Stimulated activated naive CD8-positive, alpha-beta T cell treated with anti-CD3 and anti-CD28 coated beads, Interleukin-15, Interleukin-2, amounts not matched to agents 100 U/mL and 50 U/mL, for 24 hours (primary cell): Measurements from ENCODE around the gene WASL.
"Not testable (repeated sequence)": the region's sequence is repeated elsewhere in the genome, so short reads cannot be mapped to it uniquely, and the experiment has no call there.

ENCODE experiments used
- ATAC-seq: fragments of 150-1000 bp; cut with Tn5 transposase; one replicate; pipeline ENCODE4 v1.10.0; 2021
- DNase-seq: peaks from one replicate; pipeline ENCODE4 v3.0.0; 2021

WASL gene

GRCh38 chr7:123658023-123658422 is 90.8 kb downstream of the WASL start:
- DNase-seq = no peak
- no peak for ATAC-seq

DNA sequence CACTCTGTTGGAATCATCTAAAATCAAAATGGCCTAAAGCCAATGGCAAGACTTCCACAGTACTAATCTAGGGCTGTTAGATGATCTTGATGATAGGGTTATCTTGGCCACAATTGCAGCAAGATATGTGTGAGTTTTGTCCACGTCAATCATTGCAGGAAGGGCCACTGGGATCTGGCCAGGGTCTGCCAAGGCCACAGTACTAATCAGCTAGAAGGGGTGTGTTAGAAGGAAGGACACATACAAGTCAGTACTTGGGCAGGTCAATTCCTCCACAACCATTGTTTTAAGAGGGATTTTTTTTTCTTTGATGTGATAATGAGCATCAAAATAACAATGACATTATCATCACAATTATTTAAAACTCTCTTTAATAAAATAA is 91.5 kb downstream of the WASL start:
- DNase-seq = no peak
- ATAC-seq = no peak

DNA sequence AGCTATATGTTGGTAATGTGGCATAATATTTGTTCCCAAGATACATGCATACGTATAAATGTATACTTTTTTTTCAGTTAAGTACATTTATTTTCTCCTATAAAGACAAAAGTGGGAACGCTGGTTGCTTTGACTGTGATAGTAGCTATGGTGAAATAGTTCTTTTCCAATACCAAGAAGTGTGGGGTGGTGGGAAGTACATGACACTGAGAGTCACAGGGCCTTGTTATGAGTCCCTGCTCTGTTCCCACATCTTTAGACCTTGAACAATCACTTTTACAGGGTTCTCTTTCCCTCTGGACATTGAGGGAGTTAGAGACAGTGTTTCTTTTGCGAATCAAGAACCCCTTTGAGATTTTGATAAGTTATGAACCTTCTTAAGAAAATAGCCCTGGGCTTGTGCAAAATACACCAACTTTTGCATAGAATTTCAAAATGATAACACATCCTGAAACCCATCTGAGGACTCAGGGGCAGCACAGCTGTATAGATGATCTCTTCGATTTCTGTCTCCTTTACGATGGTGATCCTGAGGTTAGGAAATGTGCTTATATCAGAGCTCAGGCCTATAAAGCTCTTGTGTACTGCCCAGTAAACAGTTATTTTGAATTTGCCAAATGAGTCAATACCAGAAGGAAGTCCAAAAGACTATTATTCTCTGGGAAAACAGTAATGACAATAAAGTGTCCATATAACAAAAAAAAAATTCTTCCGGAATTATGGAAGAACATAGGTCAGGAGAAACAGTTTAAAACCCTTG is 92.1 kb downstream of the WASL start:
- DNase-seq = no peak
- ATAC-seq = no peak

DNA sequence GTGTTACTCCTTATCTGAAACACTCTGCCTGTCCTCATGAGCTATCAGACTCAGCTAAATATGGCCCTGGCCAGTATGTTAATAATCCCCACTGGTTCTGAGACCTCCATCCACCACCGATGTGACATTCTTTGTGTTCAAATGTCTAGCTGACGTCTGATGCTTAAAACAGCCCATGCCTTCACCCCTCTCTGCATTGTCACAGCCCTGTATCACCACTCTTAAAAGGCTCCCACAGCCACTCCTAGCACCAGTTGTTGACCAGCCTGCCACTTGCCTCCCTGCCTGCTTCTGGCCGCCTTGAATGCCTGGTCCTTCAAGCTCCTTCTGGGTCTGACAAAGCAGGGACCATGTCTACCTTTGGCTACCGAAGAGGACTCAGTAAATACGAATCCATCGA is 93.2 kb downstream of the WASL start, which contains the start of gene LMOD2:
Gene LMOD2, plus strand, starts transcription at position 253 of the 400 bp plus-strand sequence. Its CDS starts 98 bp downstream, at position 351.
- ATAC-seq (no peak), DNase-seq (no peak)

- ATAC-seq (no peak), DNase-seq (no peak)
Observed at GRCh38 chr7:123653162-123653561, 95.6 kb downstream of the WASL start.

DNA sequence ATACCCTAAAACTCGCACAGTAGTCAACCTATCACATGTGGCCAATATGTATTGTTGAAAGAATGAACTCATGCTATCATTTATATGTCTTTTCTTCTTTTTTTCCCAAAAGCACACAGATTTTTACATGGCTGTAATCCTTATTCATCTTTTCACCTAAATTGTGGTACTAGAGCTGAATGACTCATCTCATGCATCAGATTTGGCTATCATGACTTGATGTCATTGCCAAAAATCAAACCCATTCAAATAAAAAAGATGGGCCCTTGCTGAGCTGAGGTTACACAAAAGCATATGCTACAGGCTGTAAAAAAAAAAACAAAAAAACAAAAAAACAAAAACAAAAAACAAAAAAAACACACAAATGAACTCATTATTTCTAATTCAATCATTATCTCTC is 96.4 kb downstream of the WASL start:
- DNase-seq (no peak), ATAC-seq (no peak)

DNA sequence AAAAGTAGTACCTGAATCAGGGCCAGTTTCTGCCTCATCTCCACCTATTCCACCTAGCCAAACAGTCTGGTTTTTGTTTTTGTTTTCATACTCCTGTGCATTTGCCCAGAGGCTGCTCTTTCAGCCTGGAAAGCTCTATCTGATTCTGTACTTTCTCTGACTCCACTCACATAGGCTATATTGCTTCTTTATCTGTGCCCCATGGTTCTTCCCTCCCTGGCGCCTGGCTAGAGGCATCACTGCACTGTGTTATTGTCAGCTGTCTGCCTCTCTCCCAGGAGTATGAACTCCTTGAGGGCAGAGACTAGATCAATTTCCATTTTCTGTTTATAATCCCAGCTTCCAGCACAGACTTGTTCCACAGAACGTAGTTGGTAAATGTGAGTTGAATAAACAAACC is 98.2 kb downstream of the WASL start:
- DNase-seq (no peak), ATAC-seq (no peak)

DNA sequence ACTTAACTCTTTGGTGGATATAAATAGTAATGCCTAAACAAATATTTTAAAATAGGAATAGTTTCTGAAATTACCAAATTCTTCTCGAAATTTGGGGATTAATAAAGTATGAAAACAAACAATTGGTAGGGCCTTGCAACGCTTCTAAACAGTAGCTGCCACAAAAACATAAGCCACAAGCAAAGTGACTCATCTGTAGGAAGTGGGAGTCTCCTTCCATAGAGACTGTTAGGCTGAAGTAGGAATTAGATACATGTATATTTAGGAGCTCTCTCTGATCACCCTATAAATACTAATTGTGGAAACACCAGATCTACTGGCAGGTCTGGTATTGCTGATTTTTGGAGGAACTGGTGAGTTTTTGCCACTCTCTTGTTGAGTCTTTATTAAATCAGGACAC is 98.8 kb downstream of the WASL start:
- ATAC-seq = no peak
- no peak for DNase-seq

DNA sequence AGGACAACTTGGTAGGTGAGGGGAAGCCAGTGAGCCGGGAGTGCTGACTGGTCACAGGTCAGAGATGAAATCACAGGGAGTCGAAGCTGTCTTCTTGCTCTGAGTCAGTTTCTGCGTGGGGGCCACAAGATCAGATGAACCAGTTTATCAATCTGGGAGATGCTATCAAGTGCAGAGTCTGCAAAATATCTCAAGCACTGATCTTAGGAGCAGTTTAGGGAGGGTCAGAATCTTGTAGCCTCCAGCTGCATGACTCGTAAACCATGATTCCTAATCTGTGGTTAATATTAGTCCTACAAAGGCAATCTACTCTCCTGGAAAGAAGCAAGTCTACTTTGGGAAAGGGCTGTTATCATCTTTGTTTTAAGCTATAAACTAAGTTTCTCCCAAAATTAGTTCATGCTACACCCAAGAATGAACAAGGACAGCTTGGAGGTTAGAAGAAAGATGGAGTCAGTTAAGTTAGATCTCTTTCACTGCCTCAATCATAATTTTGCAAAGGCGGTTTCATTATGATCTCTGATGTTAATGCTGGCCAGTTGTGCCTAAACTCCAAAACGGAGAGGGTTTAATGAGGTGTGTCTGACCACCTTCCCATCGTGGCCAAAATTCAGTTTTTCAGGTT is 101.6 kb downstream of the WASL start:
- ATAC-seq (no peak), DNase-seq (no peak)

- ATAC-seq (no peak), DNase-seq (no peak)
Observed at GRCh38 chr7:123645516-123645915, 103.3 kb downstream of the WASL start.

GRCh38 chr7:123643495-123644441 is 105.0 kb downstream of the WASL start:
- no peak for DNase-seq

DNA sequence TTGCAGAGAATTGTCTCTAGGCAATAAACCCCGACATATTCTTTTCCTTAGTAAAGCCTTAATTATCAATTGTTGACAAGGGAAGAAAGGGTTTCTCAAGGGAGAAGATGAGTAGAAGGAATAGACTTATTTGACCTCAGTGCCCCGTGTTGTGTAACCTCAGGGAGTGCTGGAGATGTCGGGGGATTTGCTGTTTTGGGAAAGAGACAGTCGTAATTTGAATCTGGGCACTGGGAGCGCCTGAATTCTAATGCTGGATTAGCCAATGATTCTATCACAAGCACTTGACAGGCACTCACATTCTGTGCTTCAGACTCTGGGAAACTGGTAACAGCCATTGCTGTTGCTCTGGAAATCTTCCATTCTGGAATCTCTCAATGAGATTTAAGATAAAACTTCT is 106.9 kb downstream of the WASL start:
- DNase-seq = no peak
- no peak for ATAC-seq

More at GRCh38 chr7:123643495-123644441, 105.0 kb downstream of the WASL start:
- no peak for ATAC-seq

- DNase-seq (no peak), ATAC-seq (no peak)
Observed at GRCh38 chr7:123640583-123640982, 108.2 kb downstream of the WASL start.

DNA sequence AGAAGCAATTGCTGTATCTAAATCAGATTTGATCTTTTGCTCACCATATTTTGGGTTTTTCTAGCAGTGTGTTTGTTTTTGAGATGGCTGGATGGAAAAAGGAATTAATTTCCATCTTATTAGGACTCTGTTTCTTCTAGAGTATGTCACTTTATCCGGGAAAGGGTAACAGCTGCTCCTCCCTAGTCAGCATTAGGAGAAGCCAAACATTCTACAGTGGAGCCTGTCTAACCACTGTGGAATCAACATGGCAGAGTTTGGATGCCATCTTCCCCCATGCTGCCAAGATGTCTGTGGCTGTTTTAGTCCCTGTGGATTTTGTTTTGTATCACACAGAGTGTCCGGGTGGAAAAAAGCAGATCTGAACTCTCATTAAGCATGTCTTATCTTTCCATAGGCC is 109.2 kb downstream of the WASL start:
- DNase-seq (no peak), ATAC-seq (no peak)

DNA sequence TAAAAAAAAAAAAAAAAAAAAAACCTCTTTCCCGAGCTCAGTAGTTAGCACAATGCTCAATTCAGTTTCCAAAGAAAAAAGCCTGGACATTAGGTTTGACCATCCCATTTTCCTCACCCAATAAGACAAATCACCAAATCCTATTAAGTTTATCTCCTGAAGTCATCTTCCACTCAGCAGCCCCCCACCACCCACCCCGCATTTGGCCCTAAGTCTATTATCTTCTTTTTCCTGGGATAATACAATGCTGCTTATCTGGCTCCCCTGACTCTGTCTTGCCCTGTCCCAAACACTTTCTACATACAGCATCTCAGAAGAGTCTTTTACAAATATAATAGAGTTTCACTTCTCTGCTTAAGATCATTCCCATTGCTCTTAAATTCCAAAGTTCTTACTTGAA is 110.9 kb downstream of the WASL start:
- no peak for ATAC-seq
- no peak for DNase-seq

- ATAC-seq (no peak), DNase-seq (no peak)
Observed at GRCh38 chr7:123637203-123637602, 111.6 kb downstream of the WASL start.

- ATAC-seq (no peak), DNase-seq (no peak)
Observed at GRCh38 chr7:123635551-123636359, 113.0 kb downstream of the WASL start.

DNA sequence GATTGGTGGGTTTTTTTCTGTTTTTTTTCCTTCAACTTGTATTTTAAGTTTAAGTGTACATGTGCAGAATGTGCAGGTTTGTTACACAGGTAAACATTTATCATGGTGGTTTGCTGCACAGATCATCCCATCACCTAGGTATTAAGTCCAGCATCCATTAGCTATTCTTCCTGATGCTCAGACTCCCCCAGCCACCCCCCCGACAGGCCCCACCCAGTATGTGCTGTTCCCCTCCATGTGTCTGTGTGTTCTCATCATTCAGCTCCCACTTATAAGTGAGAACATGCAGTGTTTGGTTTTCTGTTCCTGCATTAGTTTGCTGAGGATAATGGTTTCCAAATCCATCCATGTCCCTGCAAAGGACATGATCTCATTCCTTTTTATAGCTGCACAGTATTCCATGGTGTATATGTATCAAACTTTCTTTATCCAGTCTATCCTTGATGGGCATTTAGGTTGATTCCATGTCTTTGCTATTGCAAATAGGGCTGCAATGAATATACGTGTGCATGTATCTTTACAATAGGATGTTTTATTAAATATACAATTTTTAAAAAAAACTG is 114.7 kb downstream of the WASL start:
- ATAC-seq, DNase-seq: not testable (repeated sequence)

GRCh38 chr7:123633553-123633952 is 115.2 kb downstream of the WASL start:
- ATAC-seq (no peak), DNase-seq (no peak)

DNA sequence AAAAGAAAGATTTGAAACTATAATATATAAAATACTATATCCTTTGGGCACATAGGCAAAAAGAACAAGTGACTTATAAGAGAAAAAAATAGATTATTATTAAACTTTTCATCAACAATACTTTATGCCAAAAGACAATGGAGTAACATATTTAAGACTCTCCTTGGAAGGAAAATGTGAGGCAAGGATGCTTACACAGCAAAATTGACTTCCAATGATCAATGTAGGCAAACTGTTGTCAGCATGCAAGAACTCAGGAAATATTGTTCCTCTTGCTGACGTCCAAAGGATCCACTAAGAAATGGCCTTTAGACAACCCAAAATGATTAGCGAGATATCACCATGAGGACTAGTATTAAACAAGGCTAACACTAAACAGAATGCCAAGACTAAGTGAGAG is 116.0 kb downstream of the WASL start:
- no peak for ATAC-seq
- DNase-seq = no peak
